ENCODE measurements around the gene UBE2Q1. TPM values are rescaled to one million over a fixed set of nuclear protein-coding genes. Genes with fewer than 3 reads are reported as not detected.
A peak's percentile ranks its signal among the peaks of the same experiment; 100 is the strongest.

The UBE2Q1 gene
- total and polyA plus RNA-seq, 2 experiments from 2014 or later = 46.5 to 60.8 TPM

DNA sequence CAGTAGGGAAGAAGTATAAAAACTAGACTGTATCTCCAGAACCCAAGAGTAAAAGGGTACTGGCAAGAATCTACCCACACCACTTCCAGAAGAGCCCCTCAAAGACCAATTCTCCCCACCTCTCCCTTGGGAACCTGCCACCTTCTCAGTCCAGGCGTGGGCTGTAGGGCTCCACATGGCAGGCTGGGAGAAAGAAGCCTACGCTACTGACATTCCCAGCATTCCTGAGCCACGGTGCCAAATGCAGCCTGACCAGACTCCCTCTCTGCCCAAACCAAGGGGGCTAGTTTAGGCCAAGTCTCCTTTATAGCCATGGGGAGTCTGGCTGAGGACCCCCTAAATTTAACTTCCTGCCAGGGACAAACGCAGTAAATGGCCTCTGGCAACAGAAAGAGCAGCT is 2.0 kb downstream of the UBE2Q1 start:
- Histone ChIP-seq H3K4me3 (peak overlapping the region; percentile 63), H3K9me3 (ENCODE audit: low read depth) (no peaks in the 10 kb centered on the region), H3K27ac (peak overlapping the region; percentile 81), H3K4me1 (ENCODE audit: low read depth) (peaks cover 20% of the 10 kb centered on the region), H3K36me3 (peaks cover 39% of the 10 kb centered on the region), H3K27me3 (no peaks in the 10 kb centered on the region)
- peak; percentile 63 to 70 for DNase-seq (ENCODE audit: low read depth in 1 of 2, low spot score in 1 of 2)
- TF ChIP-seq, protein P1, sequence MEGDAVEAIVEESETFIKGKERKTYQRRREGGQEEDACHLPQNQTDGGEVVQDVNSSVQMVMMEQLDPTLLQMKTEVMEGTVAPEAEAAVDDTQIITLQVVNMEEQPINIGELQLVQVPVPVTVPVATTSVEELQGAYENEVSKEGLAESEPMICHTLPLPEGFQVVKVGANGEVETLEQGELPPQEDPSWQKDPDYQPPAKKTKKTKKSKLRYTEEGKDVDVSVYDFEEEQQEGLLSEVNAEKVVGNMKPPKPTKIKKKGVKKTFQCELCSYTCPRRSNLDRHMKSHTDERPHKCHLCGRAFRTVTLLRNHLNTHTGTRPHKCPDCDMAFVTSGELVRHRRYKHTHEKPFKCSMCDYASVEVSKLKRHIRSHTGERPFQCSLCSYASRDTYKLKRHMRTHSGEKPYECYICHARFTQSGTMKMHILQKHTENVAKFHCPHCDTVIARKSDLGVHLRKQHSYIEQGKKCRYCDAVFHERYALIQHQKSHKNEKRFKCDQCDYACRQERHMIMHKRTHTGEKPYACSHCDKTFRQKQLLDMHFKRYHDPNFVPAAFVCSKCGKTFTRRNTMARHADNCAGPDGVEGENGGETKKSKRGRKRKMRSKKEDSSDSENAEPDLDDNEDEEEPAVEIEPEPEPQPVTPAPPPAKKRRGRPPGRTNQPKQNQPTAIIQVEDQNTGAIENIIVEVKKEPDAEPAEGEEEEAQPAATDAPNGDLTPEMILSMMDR (IDR thresholded peaks at IDR 0.05; ENCODE audit: low read depth, low read length) = no peak

- DNase-seq (ENCODE audit: low read depth in 1 of 2, low spot score in 1 of 2) = no peak
- H3K27ac ChIP-seq = no peak overlapping the region
- TF ChIP-seq, protein P1 (IDR thresholded peaks at IDR 0.05; ENCODE audit: low read depth, low read length) = no peak
- H3K4me1 ChIP-seq (ENCODE audit: low read depth) = peaks cover 17% of the 10 kb centered on the region
- no peaks in the 10 kb centered on the region for H3K9me3 ChIP-seq (ENCODE audit: low read depth)
- H3K4me3 ChIP-seq = no peak overlapping the region
- peaks cover 62% of the 10 kb centered on the region for H3K36me3 ChIP-seq
- H3K27me3 ChIP-seq = no peaks in the 10 kb centered on the region
Observed at GRCh38 chr1:154553056-154554030, 5.1 kb downstream of the UBE2Q1 start.

GRCh38 chr1:154552036-154552435 is 6.4 kb downstream of the UBE2Q1 start:
- Histone ChIP-seq H3K4me3 (no peak overlapping the region), H3K36me3 (peaks cover 62% of the 10 kb centered on the region), H3K4me1 (ENCODE audit: low read depth) (peaks cover 15% of the 10 kb centered on the region), H3K9me3 (ENCODE audit: low read depth) (no peaks in the 10 kb centered on the region), H3K27me3 (no peaks in the 10 kb centered on the region), H3K27ac (no peak overlapping the region)
- TF ChIP-seq, protein P1 (IDR thresholded peaks at IDR 0.05; ENCODE audit: low read depth, low read length) = no peak
- no peak for DNase-seq (ENCODE audit: low read depth in 1 of 2, low spot score in 1 of 2)

GRCh38 chr1:154551474-154551873 is 7.0 kb downstream of the UBE2Q1 start:
- H3K36me3 ChIP-seq = peaks cover 62% of the 10 kb centered on the region
- H3K9me3 ChIP-seq (ENCODE audit: low read depth) = no peaks in the 10 kb centered on the region
- no peak overlapping the region for H3K4me3 ChIP-seq
- H3K27me3 ChIP-seq = no peaks in the 10 kb centered on the region
- H3K4me1 ChIP-seq (ENCODE audit: low read depth) = peaks cover 9% of the 10 kb centered on the region
- no peak overlapping the region for H3K27ac ChIP-seq
- TF ChIP-seq, protein P1 (IDR thresholded peaks at IDR 0.05; ENCODE audit: low read depth, low read length) = no peak
- no peak for DNase-seq (ENCODE audit: low read depth in 1 of 2, low spot score in 1 of 2)

DNA sequence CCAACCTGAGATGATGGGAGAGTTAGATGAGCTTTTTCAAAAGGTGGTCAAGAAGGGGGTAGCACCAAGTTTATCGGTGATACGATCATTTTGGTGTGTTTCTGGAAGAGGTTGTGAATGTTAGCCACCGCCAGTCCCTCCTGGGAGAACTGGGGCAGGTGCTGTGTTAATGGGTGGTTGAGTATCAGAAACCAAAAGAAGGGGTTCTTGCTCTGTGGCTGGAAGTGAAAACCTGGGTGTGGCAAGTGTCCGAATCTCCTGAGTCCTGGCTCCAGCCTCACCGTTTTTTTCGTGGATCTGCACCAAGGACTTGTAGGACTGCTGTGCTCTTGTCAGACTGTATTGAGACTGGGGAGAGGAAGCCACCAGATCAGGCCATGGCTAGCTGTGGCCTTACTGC is 7.8 kb downstream of the UBE2Q1 start:
- no peak overlapping the region for H3K4me3 ChIP-seq
- H3K9me3 ChIP-seq (ENCODE audit: low read depth) = no peaks in the 10 kb centered on the region
- H3K27ac ChIP-seq = no peak overlapping the region
- H3K4me1 ChIP-seq (ENCODE audit: low read depth) = peaks cover 5% of the 10 kb centered on the region
- H3K27me3 ChIP-seq = no peaks in the 10 kb centered on the region
- H3K36me3 ChIP-seq = peaks cover 61% of the 10 kb centered on the region
- TF ChIP-seq, protein P1 (IDR thresholded peaks at IDR 0.05; ENCODE audit: low read depth, low read length) = no peak
- no peak for DNase-seq (ENCODE audit: low read depth in 1 of 2, low spot score in 1 of 2)

All from cardiac muscle cell (in vitro differentiated cells and primary cell).